GM04504 (cell line): ENCODE measurements around the gene HLX.

ENCODE experiments used
- DNase-seq: peaks from one replicate; pipeline ENCODE4 v3.0.0-alpha.2; 2012; ENCODE audit warnings: low read depth

HLX gene

GRCh38 chr1:220879076-220879508 is at the start of gene HLX:
TSS of gene HLX (plus strand) at chr1:220879443. CDS start at chr1:220879858, 415 bp downstream.
- peak; percentile 87 for DNase-seq

- DNase-seq, result no peak
These were observed 45.8 kb upstream of the HLX start for GRCh38 chr1:220833436-220833835.

- DNase-seq, result no peak
These were observed 44.9 kb upstream of the HLX start for GRCh38 chr1:220834155-220834870.

GRCh38 chr1:220838578-220838977 is 40.7 kb upstream of the HLX start:
- DNase-seq, result no peak

- DNase-seq, result no peak
These were observed 39.8 kb upstream of the HLX start for GRCh38 chr1:220839474-220839873.

GRCh38 chr1:220841293-220841692 is 38.0 kb upstream of the HLX start:
- no peak for DNase-seq

- DNase-seq, result no peak
These were observed 35.7 kb upstream of the HLX start for GRCh38 chr1:220843481-220844011.

GRCh38 chr1:220852408-220852807 is 26.8 kb upstream of the HLX start:
- DNase-seq, result no peak

GRCh38 chr1:220872296-220872695 is 6.9 kb upstream of the HLX start:
- no peak for DNase-seq

GRCh38 chr1:220873087-220873486 is 6.2 kb upstream of the HLX start:
- DNase-seq, result no peak

GRCh38 chr1:220873868-220874655 is 5.2 kb upstream of the HLX start:
- no peak for DNase-seq

GRCh38 chr1:220875260-220875659 is 4.0 kb upstream of the HLX start:
- DNase-seq, result no peak

- DNase-seq, result no peak
These were observed 2.5 kb upstream of the HLX start for GRCh38 chr1:220876511-220877376.

- DNase-seq, result no peak
These were observed 1.7 kb upstream of the HLX start for GRCh38 chr1:220877377-220878095.

- DNase-seq, result no peak
These were observed 810 bp upstream of the HLX start for GRCh38 chr1:220878191-220879075.

GRCh38 chr1:220879509-220880361 is 492 bp downstream of the HLX start:
- DNase-seq, result no peak

- no peak for DNase-seq
These were observed 1.1 kb downstream of the HLX start for GRCh38 chr1:220880362-220880670.

GRCh38 chr1:220880726-220881506 is 1.7 kb downstream of the HLX start:
- no peak for DNase-seq
